Skeletal muscle tissue (tissue), 4 donors: ENCODE data around the gene WNK2. TPM values are rescaled to one million over a fixed set of nuclear protein-coding genes. Genes with fewer than 3 reads are reported as not detected.

Experiments
- H3K27ac ChIP-seq: one replicate; pipeline ENCODE4 v1.7.0; 2013; ENCODE audit warnings: mild to moderate bottlenecking, low read depth, low read length, inconsistent platforms
- H3K27me3 ChIP-seq, 3 donors: one replicate each; pipeline ENCODE4 v1.7.0; 2013; ENCODE audit warnings: low read length in 3 of 3; ENCODE audit not compliant: control insufficient read depth in 3 of 3, insufficient read depth in 3 of 3
- H3K36me3 ChIP-seq, 3 donors: one replicate each; pipeline ENCODE4 v1.7.0; 2013; ENCODE audit warnings: low read length in 3 of 3; ENCODE audit not compliant: control insufficient read depth in 3 of 3, insufficient read depth in 3 of 3
- H3K4me1 ChIP-seq, 3 donors: one replicate each; pipeline ENCODE4 v1.7.0; 2013; ENCODE audit warnings: low read length in 3 of 3, mild to moderate bottlenecking in 3 of 3; ENCODE audit not compliant: control insufficient read depth in 3 of 3, insufficient read depth in 3 of 3
- H3K4me3 ChIP-seq, 3 donors: one replicate each; pipeline ENCODE4 v1.7.0; 2013; ENCODE audit warnings: low read length in 3 of 3
- H3K9ac ChIP-seq, 3 donors: one replicate each; pipeline ENCODE4 v1.7.0; 2013; ENCODE audit warnings: low read length in 3 of 3, mild to moderate bottlenecking in 3 of 3, moderate library complexity in 2 of 3, low read depth in 1 of 3
- H3K9me3 ChIP-seq, 3 donors: one replicate each; pipeline ENCODE4 v1.7.0; 2013; ENCODE audit warnings: low read length in 3 of 3; ENCODE audit not compliant: control insufficient read depth in 3 of 3
- total RNA-seq: library from RNA; depleted of rRNA; stranded (reverse); fragments of >200 nt; gene quantifications from one replicate; pipeline ENCODE4 v1.2.3, GENCODE V29; 2014
- donor health status: Osteomylitis.

The WNK2 gene
- total RNA-seq, 1 donor from 2014 or later, result 4.7 TPM

- Histone ChIP-seq H3K4me1 (peaks cover 2 to 29% (median 19%) of the 10 kb centered on the region in 3 donors), H3K36me3 (peaks cover 9 to 24% (median 23%) of the 10 kb centered on the region in 3 donors), H3K4me3 (no peak overlapping the region), H3K9me3 (no peaks in the 10 kb centered on the region), H3K27me3 (no peaks in the 10 kb centered on the region), H3K27ac (no peak overlapping the region), H3K9ac (no peak overlapping the region)
These were observed 59.2 kb downstream of the WNK2 start for GRCh38 chr9:93243112-93243511.

- Histone ChIP-seq H3K9me3 (no peaks in the 10 kb centered on the region), H3K27ac (no peak overlapping the region), H3K9ac (no peak overlapping the region), H3K36me3 (peaks cover 9 to 17% (median 16%) of the 10 kb centered on the region in 3 donors), H3K4me1 (peaks cover 6 to 36% (median 22%) of the 10 kb centered on the region in 3 donors), H3K27me3 (no peaks in the 10 kb centered on the region), H3K4me3 (no peak overlapping the region)
These were observed 60.2 kb downstream of the WNK2 start for GRCh38 chr9:93244101-93244500.

GRCh38 chr9:93244510-93245436 is 60.8 kb downstream of the WNK2 start:
- Histone ChIP-seq H3K9me3 (no peaks in the 10 kb centered on the region), H3K4me3 (no peak overlapping the region), H3K4me1 (peaks cover 6 to 36% (median 22%) of the 10 kb centered on the region in 3 donors), H3K27ac (no peak overlapping the region), H3K27me3 (no peaks in the 10 kb centered on the region), H3K9ac (peak overlapping the region in 1 of 3 donors; percentile 10), H3K36me3 (peaks cover 6 to 17% (median 13%) of the 10 kb centered on the region in 3 donors)

- Histone ChIP-seq H3K4me3 (no peak overlapping the region), H3K9ac (peak overlapping the region in 1 of 3 donors; percentile 17), H3K9me3 (no peaks in the 10 kb centered on the region), H3K4me1 (peaks cover 6 to 36% (median 22%) of the 10 kb centered on the region in 3 donors), H3K36me3 (peaks cover 0 to 17% (median 11%) of the 10 kb centered on the region in 3 donors), H3K27me3 (no peaks in the 10 kb centered on the region), H3K27ac (no peak overlapping the region)
These were observed 61.6 kb downstream of the WNK2 start for GRCh38 chr9:93245437-93245970.

GRCh38 chr9:93246111-93246510 is 62.2 kb downstream of the WNK2 start:
- Histone ChIP-seq H3K36me3 (peaks cover 0 to 17% (median 11%) of the 10 kb centered on the region in 3 donors), H3K27me3 (no peaks in the 10 kb centered on the region), H3K9ac (no peak overlapping the region), H3K4me3 (no peak overlapping the region), H3K9me3 (no peaks in the 10 kb centered on the region), H3K4me1 (peaks cover 6 to 36% (median 22%) of the 10 kb centered on the region in 3 donors), H3K27ac (no peak overlapping the region)

- peaks cover 6 to 36% (median 22%) of the 10 kb centered on the region in 3 donors for H3K4me1 ChIP-seq
- H3K27ac ChIP-seq, result no peak overlapping the region
- no peaks in the 10 kb centered on the region for H3K9me3 ChIP-seq
- no peak overlapping the region for H3K4me3 ChIP-seq
- H3K27me3 ChIP-seq, result no peaks in the 10 kb centered on the region
- no peak overlapping the region for H3K9ac ChIP-seq
- peaks cover 0 to 17% (median 11%) of the 10 kb centered on the region in 3 donors for H3K36me3 ChIP-seq
These were observed 62.6 kb downstream of the WNK2 start for GRCh38 chr9:93246526-93246925.

- H3K9me3 ChIP-seq, result no peaks in the 10 kb centered on the region
- no peak overlapping the region for H3K27ac ChIP-seq
- peaks cover 0 to 13% (median 11%) of the 10 kb centered on the region in 3 donors for H3K36me3 ChIP-seq
- H3K4me1 ChIP-seq, result peaks cover 6 to 36% (median 22%) of the 10 kb centered on the region in 3 donors
- no peak overlapping the region for H3K4me3 ChIP-seq
- H3K27me3 ChIP-seq, result no peaks in the 10 kb centered on the region
- H3K9ac ChIP-seq, result no peak overlapping the region
These were observed 63.3 kb downstream of the WNK2 start for GRCh38 chr9:93247099-93247865.

GRCh38 chr9:93247892-93248291 is 64.0 kb downstream of the WNK2 start:
- Histone ChIP-seq H3K4me1 (peaks cover 6 to 36% (median 22%) of the 10 kb centered on the region in 3 donors), H3K9me3 (no peaks in the 10 kb centered on the region), H3K9ac (no peak overlapping the region), H3K4me3 (no peak overlapping the region), H3K27ac (no peak overlapping the region), H3K27me3 (no peaks in the 10 kb centered on the region), H3K36me3 (peaks cover 0 to 15% (median 6%) of the 10 kb centered on the region in 3 donors)

GRCh38 chr9:93248386-93249040 is 64.6 kb downstream of the WNK2 start:
- Histone ChIP-seq H3K36me3 (peaks cover 0 to 16% (median 0%) of the 10 kb centered on the region in 3 donors), H3K27me3 (no peaks in the 10 kb centered on the region), H3K9me3 (no peaks in the 10 kb centered on the region), H3K27ac (no peak overlapping the region), H3K4me3 (no peak overlapping the region), H3K4me1 (peaks cover 6 to 36% (median 22%) of the 10 kb centered on the region in 3 donors), H3K9ac (no peak overlapping the region)
